H1 (cell line): Measurements from ENCODE around the gene UCP1. TPM values are rescaled to one million over a fixed set of nuclear protein-coding genes. Genes with fewer than 3 reads are reported as not detected.

Experiments
- CTCF ChIA-PET: fragments of 300-600 bp; sonication (Branson Sonifier 250); formaldehyde crosslinking; loops from one replicate; lab custom pipeline; 2021; ENCODE audit not compliant: partially characterized antibody; lab: Charles Lee
- POLR2A ChIA-PET: fragments of 300-600 bp; sonication (Branson Sonifier 250); formaldehyde crosslinking; loops from one replicate; lab custom pipeline; 2021; ENCODE audit warnings: inconsistent platforms; ENCODE audit not compliant: partially characterized antibody; lab: Charles Lee
- DNase-seq, 2 experiments: peaks; one replicate each; pipeline versions ENCODE4 v3.0.0 to v3.0.0-alpha.2; 2010 to 2022; ENCODE audit warnings: low spot score in 2 of 2, low read depth in 1 of 2, mixed read lengths in 1 of 2
- FAIRE-seq: peaks from 2 replicates; lab custom pipeline; 2011; peaks lifted over from hg19 to GRCh38; lab: Jason Lieb, UNC
- H2AFZ ChIP-seq: 2 replicates; pipeline ENCODE4 v1.8.1; 2012; ENCODE audit warnings: low read length, inconsistent platforms
- H2AK5ac ChIP-seq: 2 replicates; pipeline ENCODE4 v1.6.1; 2013; ENCODE audit warnings: low read depth, low read length
- H2BK120ac ChIP-seq: replicated peaks from 2 replicates; pipeline ENCODE3; 2013; ENCODE audit warnings: low read depth, low read length, inconsistent platforms
- H2BK12ac ChIP-seq: 2 replicates; pipeline ENCODE4 v1.6.1; 2013; ENCODE audit warnings: low read depth, low read length
- H2BK15ac ChIP-seq: 2 replicates; pipeline ENCODE4 v1.6.1; 2013; ENCODE audit warnings: low read length
- H2BK20ac ChIP-seq: 2 replicates; pipeline ENCODE4 v1.6.1; 2013; ENCODE audit warnings: low read length
- H2BK5ac ChIP-seq: 2 replicates; pipeline ENCODE4 v1.6.1; 2013; ENCODE audit warnings: low read depth, low read length
- H3K14ac ChIP-seq: 2 replicates; pipeline ENCODE4 v1.6.1; 2013; ENCODE audit warnings: inconsistent platforms; ENCODE audit not compliant: insufficient read length
- H3K18ac ChIP-seq: 2 replicates; pipeline ENCODE4 v1.6.1; 2013; ENCODE audit warnings: low read length; ENCODE audit errors: extremely low read depth
- H3K23ac ChIP-seq: 2 replicates; pipeline ENCODE4 v1.6.1; 2013; ENCODE audit warnings: inconsistent platforms; ENCODE audit not compliant: insufficient read length
- H3K23me2 ChIP-seq: 2 replicates; pipeline ENCODE4 v1.6.1; 2013; ENCODE audit warnings: low read depth, low read length
- H3K27ac ChIP-seq: 2 replicates; pipeline ENCODE4 v1.6.1; 2011; ENCODE audit warnings: low read depth, low read length, inconsistent platforms
- H3K27me3 ChIP-seq, 4 experiments: replicated peaks in 1 of 4; 1 replicate in 1 of 4; 2 replicates in 3 of 4; pipeline versions ENCODE4 v1.6.1 to v1.8.1; 2011 to 2013; ENCODE audit warnings: low read length in 3 of 4, mild to moderate bottlenecking in 3 of 4, inconsistent platforms in 2 of 4, mixed read lengths in 2 of 4, moderate library complexity in 1 of 4; ENCODE audit not compliant: control insufficient read depth in 3 of 4, insufficient read depth in 3 of 4; ENCODE audit errors: extremely low read depth in 1 of 4
- H3K36me3 ChIP-seq, 4 experiments: 2 replicates each; pipeline versions ENCODE4 v1.6.1 to v1.8.1; 2011 to 2013; ENCODE audit warnings: mild to moderate bottlenecking in 4 of 4, low read length in 3 of 4, moderate library complexity in 2 of 4, control low read depth in 1 of 4, inconsistent platforms in 1 of 4; ENCODE audit not compliant: insufficient read depth in 4 of 4, control insufficient read depth in 2 of 4
- H3K4ac ChIP-seq: replicated peaks from 2 replicates; pipeline ENCODE3; 2013; ENCODE audit warnings: low read length, low read depth, mixed read lengths, inconsistent platforms; ENCODE audit not compliant: insufficient read length
- H3K4me1 ChIP-seq, 4 experiments: replicated peaks in 1 of 4; 1 replicate in 1 of 4; 2 replicates in 3 of 4; pipeline versions ENCODE4 v1.6.1 to v1.8.1; 2011 to 2013; ENCODE audit warnings: low read length in 3 of 4, inconsistent platforms in 2 of 4, mixed read lengths in 1 of 4; ENCODE audit not compliant: insufficient read depth in 4 of 4, control insufficient read depth in 3 of 4
- H3K4me2 ChIP-seq, 2 experiments: 2 replicates each; pipeline versions ENCODE4 v1.6.1 to v1.8.1; 2011 to 2013; ENCODE audit warnings: low read depth in 2 of 2, low read length in 2 of 2, control low read depth in 1 of 2, inconsistent platforms in 1 of 2, mild to moderate bottlenecking in 1 of 2; ENCODE audit not compliant: insufficient read depth in 1 of 2
- H3K4me3 ChIP-seq, 4 experiments: fragments of 200-600, 300-600 bp in 1 of 4; sonication (generic), shearing (Covaris generic), sonication (Bioruptor Twin) in 1 of 4; 2 replicates each; pipeline versions ENCODE4 v1.5.1 to v1.8.1; 2011 to 2016; ENCODE audit warnings: low read length in 4 of 4, low read depth in 3 of 4, control low read depth in 2 of 4, inconsistent platforms in 2 of 4, mild to moderate bottlenecking in 2 of 4, mixed read lengths in 1 of 4, moderate library complexity in 1 of 4; ENCODE audit not compliant: insufficient read depth in 2 of 4; ENCODE audit errors: extremely low read depth in 1 of 4
- H3K56ac ChIP-seq: replicated peaks from 2 replicates; pipeline ENCODE3; 2013; ENCODE audit warnings: low read depth, mild to moderate bottlenecking, mixed read lengths, low read length, inconsistent platforms; ENCODE audit not compliant: insufficient read length
- H3K79me1 ChIP-seq: 2 replicates; pipeline ENCODE4 v1.6.1; 2013; ENCODE audit warnings: low read depth, low read length, control low read depth
- H3K79me2 ChIP-seq, 2 experiments: 2 replicates each; pipeline versions ENCODE4 v1.6.1 to v1.8.1; 2012 to 2013; ENCODE audit warnings: low read length in 2 of 2, mild to moderate bottlenecking in 2 of 2, inconsistent platforms in 1 of 2; ENCODE audit not compliant: insufficient read depth in 2 of 2, control insufficient read depth in 1 of 2
- H3K9ac ChIP-seq, 4 experiments: replicated peaks in 1 of 4; 1 replicate in 1 of 4; 2 replicates in 3 of 4; pipeline versions ENCODE4 v1.6.1 to v1.8.1; 2011 to 2013; ENCODE audit warnings: low read depth in 3 of 4, low read length in 3 of 4, control low read depth in 2 of 4, mild to moderate bottlenecking in 2 of 4, moderate library complexity in 2 of 4, inconsistent platforms in 1 of 4; ENCODE audit errors: extremely low read depth in 1 of 4
- H3K9me3 ChIP-seq, 2 experiments: 2 replicates each; pipeline versions ENCODE4 v1.6.1 to v1.8.1; 2012 to 2013; ENCODE audit warnings: mild to moderate bottlenecking in 2 of 2, moderate library complexity in 2 of 2, control low read depth in 1 of 2, inconsistent platforms in 1 of 2, low read depth in 1 of 2, low read length in 1 of 2, mixed read lengths in 1 of 2; ENCODE audit not compliant: insufficient read depth in 2 of 2
- H4K20me1 ChIP-seq, 2 experiments: replicated peaks in 1 of 2; 2 replicates each; pipeline versions ENCODE3 to v1.8.1; 2011 to 2013; ENCODE audit warnings: inconsistent platforms in 2 of 2, low read length in 2 of 2, mild to moderate bottlenecking in 1 of 2; ENCODE audit not compliant: insufficient read depth in 2 of 2, control insufficient read depth in 1 of 2
- H4K5ac ChIP-seq: 2 replicates; pipeline ENCODE4 v1.6.1; 2013; ENCODE audit warnings: low read length, low read depth, mixed read lengths, inconsistent platforms; ENCODE audit not compliant: insufficient read length
- H4K8ac ChIP-seq: 2 replicates; pipeline ENCODE4 v1.8.0; 2013; ENCODE audit warnings: mild to moderate bottlenecking, moderate library complexity, low read length, inconsistent platforms; ENCODE audit not compliant: insufficient read depth; ENCODE audit errors: extremely low read depth
- H4K91ac ChIP-seq: replicated peaks from 2 replicates; pipeline ENCODE3; 2013; ENCODE audit warnings: low read length, mixed read lengths, inconsistent platforms; ENCODE audit not compliant: insufficient read length
- BACH1 ChIP-seq: IDR thresholded peaks from 2 replicates; pipeline ENCODE4 v1.6.1; 2012; ENCODE audit warnings: low read length, improper control_type of control experiment
- CREB1 ChIP-seq: IDR thresholded peaks from 2 replicates; pipeline ENCODE4 v1.6.1; 2012; ENCODE audit warnings: inconsistent platforms
- EGR1 ChIP-seq: IDR thresholded peaks from 2 replicates; pipeline ENCODE4 v1.6.1; 2011; ENCODE audit warnings: low read depth, low read length, borderline replicate concordance
- GABPA ChIP-seq: IDR thresholded peaks from 2 replicates; pipeline ENCODE4 v1.6.1; 2011; ENCODE audit warnings: mild to moderate bottlenecking, low read length, moderate library complexity, borderline replicate concordance; ENCODE audit not compliant: insufficient read depth
- KDM5A ChIP-seq: fragments of 200-600 bp; IDR thresholded peaks from 2 replicates; pipeline ENCODE4 v1.7.1; 2012; ENCODE audit warnings: mild to moderate bottlenecking, low read length, inconsistent platforms, mixed read lengths
- RAD21 ChIP-seq, 2 experiments: IDR thresholded peaks in 1 of 2; conservative IDR thresholded peaks in 1 of 2; 2 replicates each; pipeline ENCODE4 v1.6.1; 2011; ENCODE audit warnings: low read depth in 2 of 2, low read length in 2 of 2, improper control_type of control experiment in 1 of 2, inconsistent platforms in 1 of 2, mild to moderate bottlenecking in 1 of 2, moderate library complexity in 1 of 2
- RFX5 ChIP-seq: IDR thresholded peaks from 2 replicates; pipeline ENCODE4 v1.6.1; 2011; ENCODE audit warnings: low read depth, low read length, improper control_type of control experiment, borderline replicate concordance
- SUZ12 ChIP-seq: fragments of 200-600 bp; sonication (generic); IDR thresholded peaks from 2 replicates; pipeline ENCODE4 v1.6.1; 2012; ENCODE audit warnings: mild to moderate bottlenecking, inconsistent platforms, low read length, moderate library complexity, mixed read lengths
- WGBS, 2 experiments: shearing (Covaris generic) in 1 of 2; methylation state at CpG; one replicate each; pipeline versions ENCODE4 v1.1.6 to v1.1.7; 2013 to 2015; ENCODE audit warnings: low lambda C conversion rate in 2 of 2, mixed read lengths in 2 of 2, inconsistent platforms in 1 of 2, low coverage in 1 of 2, missing lambda C conversion rate in 1 of 2; ENCODE audit not compliant: insufficient replicate concordance in 2 of 2, insufficient coverage in 1 of 2, insufficient read length in 1 of 2; ENCODE audit errors: extremely low coverage in 1 of 2, missing lambda C conversion rate in 1 of 2; 5-methylcytosine and 5-hydroxymethylcytosine counted together
- polyA plus RNA-seq, 7 experiments: library from polyadenylated mRNA; depleted of rRNA in 3 of 7; stranded (reverse) in 5 of 7; unstranded in 2 of 7; fragments of >200 nt in 5 of 7; fragments of 200-250 nt in 2 of 7; gene quantifications; 1 replicate in 5 of 7; 2 replicates in 1 of 7; 4 replicates in 1 of 7; pipeline versions ENCODE4 v1.2.1 to v1.2.3, GENCODE V29; 2011 to 2013; ENCODE audit warnings: missing spikeins in 2 of 7, mixed read lengths in 2 of 7
- total RNA-seq: library from RNA; stranded (reverse); fragmentation: NEBNext Ultra II Directional; extraction: Animal tissue kit (Norgen Biotek cat#: 25700); gene quantifications from 2 replicates; pipeline ENCODE4 v1.2.1, GENCODE V29; 2021

The UCP1 gene
- total and polyA plus RNA-seq, 2 of the 8 experiments (the other 6 are each of a cell fraction or from before 2014, with no cell fraction given), result 0.20 to 0.44 TPM

DNA sequence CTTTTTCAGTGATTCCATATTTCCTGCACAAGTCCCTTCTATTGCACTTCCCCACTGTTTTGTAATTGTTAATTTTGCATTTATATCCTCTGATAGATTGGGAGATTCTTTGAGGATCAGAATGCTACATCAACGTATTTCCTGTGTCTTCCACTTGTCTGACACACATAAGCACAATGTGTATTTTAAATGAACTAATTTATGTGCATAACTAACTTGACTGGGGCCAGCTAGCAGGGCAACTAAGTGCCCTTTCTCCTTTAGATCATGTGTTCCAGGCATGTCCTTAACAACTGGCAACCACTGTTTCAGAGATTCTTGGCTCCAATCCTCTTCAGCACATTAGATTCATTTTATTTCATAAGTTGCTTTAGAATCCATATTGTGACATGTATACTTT lies 15.7 kb upstream of the UCP1 start:
- Histone ChIP-seq H2BK12ac (no peak overlapping the region), H3K4me1 (no peaks in the 10 kb centered on the region), H3K79me2 (no peaks in the 10 kb centered on the region), H2BK5ac (no peak overlapping the region)
- no peak for TF ChIP-seq EGR1
- no peak for TF ChIP-seq SUZ12
- TF ChIP-seq BACH1, result no peak
- no peak for TF ChIP-seq GABPA
- TF ChIP-seq RAD21 (IDR thresholded peaks at IDR 0.05 in 1 of 2, conservative IDR thresholded peaks at IDR 0.05 in 1 of 2; ENCODE audit: low read depth in 2 of 2, low read length in 2 of 2), result no peak
- TF ChIP-seq KDM5A, result no peak
- no peak for TF ChIP-seq CREB1
- no peak for TF ChIP-seq RFX5
- TF ChIP-seq, all 59 proteins: peak for 0
- Histone ChIP-seq H2BK120ac (no peak overlapping the region), H3K27ac (no peak overlapping the region), H2AFZ (no peak overlapping the region), H3K36me3 (no peaks in the 10 kb centered on the region), H3K4ac (no peak overlapping the region), H3K23ac (no peak overlapping the region), H3K4me2 (no peak overlapping the region), H4K91ac (no peak overlapping the region), H3K27me3 (no peaks in the 10 kb centered on the region; a peak in 1 of 7 replicates), H3K14ac (no peak overlapping the region), H2BK20ac (no peak overlapping the region), H2AK5ac (no peak overlapping the region), H3K18ac (no peak overlapping the region), H4K5ac (no peak overlapping the region), H4K8ac (no peak overlapping the region), H3K56ac (no peak overlapping the region), H3K79me1 (no peaks in the 10 kb centered on the region), H3K9me3 (no peaks in the 10 kb centered on the region), H2BK15ac (no peak overlapping the region), H3K4me3 (no peak overlapping the region), H3K23me2 (no peaks in the 10 kb centered on the region), H4K20me1 (no peaks in the 10 kb centered on the region), H3K9ac (no peak overlapping the region)
- DNase-seq (no peak), FAIRE-seq (no peak)
- ChIA-PET CTCF (interaction anchor here (1.0 to 1.9 kb wide), 5 partner anchors 10 to 24 kb away, joined by 3 to 9 read pairs (median 4); no protein-coding TSS in a partner anchor), POLR2A (interaction anchor here (1.1 kb wide), 1 partner anchor 172 kb away, joined by 3 read pairs; the partner anchor contains the start of gene TBC1D9)
- 80% methylated on average over 1 of the region's 1 CpG; no CpG with 5 or more reads in 1 of the 2 experiments for WGBS, 2 experiments
